ENCODE data around the gene PPP1R1C.

- TF ChIP-seq CTCF (conservative IDR thresholded peaks at IDR 0.05; ENCODE audit: low read length) = no peak
- no peak for TF ChIP-seq EZH2phosphoT487 (IDR thresholded peaks at IDR 0.05; ENCODE audit: borderline replicate concordance, low read depth, low read length)
Measured at GRCh38 chr2:182080493-182080892, 94.8 kb downstream of the PPP1R1C start.
